GM12873 (cell line): Measurements from ENCODE around the gene DDX31.

Experiments used
- TF ChIP-seq, protein P1 (sequence below): IDR thresholded peaks from 2 replicates; pipeline ENCODE4 v1.5.1; 2012; ENCODE audit warnings: low read depth, mild to moderate bottlenecking, moderate library complexity, low read length, control low read depth; ENCODE audit not compliant: insufficient read depth; ENCODE audit errors: missing control alignments

The DDX31 gene

DNA sequence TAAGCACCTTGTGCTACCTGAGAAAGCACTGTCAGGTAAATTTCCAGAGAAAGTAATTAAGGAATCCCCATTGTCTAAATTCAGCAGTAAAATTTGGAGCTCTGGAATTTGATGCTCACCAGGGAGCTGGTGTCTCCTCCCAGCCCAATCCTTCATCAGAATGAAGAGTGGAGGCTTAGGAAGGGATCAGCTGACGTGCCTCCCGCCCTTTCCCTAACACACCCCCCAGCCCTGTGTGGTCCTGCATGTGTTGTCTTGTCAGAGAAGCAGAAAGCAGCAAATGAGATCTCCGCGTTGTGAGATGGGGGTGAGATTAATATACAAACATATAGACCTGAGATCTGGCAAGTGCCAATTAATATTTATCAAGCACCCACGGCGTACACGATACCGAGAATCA is 114.3 kb downstream of the DDX31 start:
- TF ChIP-seq, protein P1, sequence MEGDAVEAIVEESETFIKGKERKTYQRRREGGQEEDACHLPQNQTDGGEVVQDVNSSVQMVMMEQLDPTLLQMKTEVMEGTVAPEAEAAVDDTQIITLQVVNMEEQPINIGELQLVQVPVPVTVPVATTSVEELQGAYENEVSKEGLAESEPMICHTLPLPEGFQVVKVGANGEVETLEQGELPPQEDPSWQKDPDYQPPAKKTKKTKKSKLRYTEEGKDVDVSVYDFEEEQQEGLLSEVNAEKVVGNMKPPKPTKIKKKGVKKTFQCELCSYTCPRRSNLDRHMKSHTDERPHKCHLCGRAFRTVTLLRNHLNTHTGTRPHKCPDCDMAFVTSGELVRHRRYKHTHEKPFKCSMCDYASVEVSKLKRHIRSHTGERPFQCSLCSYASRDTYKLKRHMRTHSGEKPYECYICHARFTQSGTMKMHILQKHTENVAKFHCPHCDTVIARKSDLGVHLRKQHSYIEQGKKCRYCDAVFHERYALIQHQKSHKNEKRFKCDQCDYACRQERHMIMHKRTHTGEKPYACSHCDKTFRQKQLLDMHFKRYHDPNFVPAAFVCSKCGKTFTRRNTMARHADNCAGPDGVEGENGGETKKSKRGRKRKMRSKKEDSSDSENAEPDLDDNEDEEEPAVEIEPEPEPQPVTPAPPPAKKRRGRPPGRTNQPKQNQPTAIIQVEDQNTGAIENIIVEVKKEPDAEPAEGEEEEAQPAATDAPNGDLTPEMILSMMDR, result no peak

DNA sequence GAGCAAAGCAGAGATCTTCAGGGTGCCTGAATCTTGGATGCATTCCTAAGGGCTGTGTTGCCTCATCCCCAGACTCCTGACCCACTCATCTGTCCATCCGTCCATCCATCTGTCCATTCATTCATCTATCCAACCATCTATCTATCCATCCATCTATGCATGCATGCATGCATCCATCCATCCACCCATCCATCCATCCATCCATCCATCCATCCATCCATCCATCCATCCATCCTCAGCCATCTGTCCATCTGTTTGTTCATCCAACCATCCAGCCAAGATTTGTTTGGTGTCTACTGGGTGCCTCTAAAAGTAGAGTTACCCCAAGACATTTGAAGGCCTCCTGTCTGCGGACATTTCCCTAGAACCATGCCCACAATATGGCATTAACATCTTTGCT is 115.0 kb downstream of the DDX31 start:
- TF ChIP-seq, protein P1, result no peak

DNA sequence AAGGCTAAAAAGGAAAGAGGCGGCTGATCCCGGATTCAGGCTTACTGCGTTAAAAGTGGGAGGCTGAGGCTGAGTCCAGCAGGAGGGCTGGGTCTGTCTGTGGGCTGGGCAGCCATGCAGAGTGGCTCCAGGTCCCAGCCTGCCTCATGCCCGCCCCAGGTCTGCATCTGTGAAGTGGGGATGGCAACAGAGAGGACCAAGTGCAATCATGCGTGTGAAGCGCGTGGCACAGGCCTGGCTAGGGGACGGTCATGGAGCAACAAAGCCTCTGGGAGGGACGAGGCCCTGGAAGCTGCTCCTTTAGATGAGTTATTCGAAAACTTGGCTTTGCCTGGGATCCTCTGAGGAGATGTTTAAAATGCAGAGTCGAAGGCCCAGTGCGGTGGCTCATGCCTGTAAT is 117.7 kb downstream of the DDX31 start:
- TF ChIP-seq, protein P1, result no peak

DNA sequence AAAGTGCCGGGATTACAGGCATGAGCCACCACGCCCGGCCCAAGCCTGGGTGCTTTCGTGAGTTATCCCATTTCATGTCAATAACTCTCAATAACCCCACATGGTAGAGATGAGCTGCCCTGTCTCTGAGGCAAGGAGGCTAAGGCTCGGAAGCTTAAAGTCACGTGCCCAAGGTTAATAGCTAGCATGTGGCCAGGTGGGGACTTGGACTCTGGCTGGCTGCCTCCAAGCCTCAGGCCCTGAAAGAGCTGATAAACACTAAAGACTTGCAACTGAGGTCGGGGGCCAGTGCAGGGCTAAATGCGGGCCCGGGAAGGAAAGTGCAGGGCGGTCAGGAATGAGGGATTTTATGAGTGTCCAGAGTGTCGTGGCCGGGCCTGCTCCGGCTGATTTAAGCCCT is 118.2 kb downstream of the DDX31 start:
- TF ChIP-seq, protein P1, result no peak

DNA sequence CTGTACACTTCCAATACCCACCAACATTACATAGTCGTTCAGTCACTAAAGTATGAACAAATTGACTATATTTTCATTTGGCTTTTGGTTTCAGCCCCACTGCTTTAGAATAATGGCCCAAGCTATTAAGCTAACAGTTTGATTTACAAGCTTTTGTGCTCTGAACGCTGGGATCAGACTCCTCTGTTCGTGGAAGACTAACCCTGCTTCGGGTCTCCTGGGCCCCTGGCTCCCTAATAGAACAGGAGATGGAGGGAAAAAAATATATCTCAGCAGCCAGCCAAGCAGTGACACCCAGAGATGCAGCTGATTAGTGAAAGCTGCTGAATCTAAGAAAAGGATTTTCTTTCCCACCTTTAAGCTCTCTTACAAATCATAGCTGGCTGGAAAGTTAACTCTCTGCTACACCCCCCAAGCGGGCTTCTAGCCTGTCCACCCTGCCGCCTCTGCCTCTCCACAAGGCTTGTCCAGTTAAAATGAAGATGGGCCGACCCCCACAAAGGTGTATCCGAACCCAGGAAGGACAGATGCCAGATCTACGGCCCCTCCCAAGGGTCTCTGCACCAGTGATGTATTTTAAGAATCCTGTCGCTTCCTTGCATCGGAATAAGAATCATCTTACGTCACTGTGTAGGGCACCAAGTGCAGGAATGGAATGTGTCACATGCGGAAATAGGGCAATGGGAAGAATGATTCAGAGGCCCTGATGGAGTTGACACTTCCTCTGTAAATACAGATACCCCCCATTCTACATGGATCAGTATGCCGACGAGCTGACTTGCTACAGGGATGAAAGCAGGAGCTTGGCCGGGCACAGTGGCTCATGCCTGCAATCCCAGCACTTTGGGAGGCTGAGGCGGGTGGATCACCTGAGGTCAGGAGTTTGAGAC is 120.8 kb downstream of the DDX31 start:
- TF ChIP-seq, protein P1, result no peak

DNA sequence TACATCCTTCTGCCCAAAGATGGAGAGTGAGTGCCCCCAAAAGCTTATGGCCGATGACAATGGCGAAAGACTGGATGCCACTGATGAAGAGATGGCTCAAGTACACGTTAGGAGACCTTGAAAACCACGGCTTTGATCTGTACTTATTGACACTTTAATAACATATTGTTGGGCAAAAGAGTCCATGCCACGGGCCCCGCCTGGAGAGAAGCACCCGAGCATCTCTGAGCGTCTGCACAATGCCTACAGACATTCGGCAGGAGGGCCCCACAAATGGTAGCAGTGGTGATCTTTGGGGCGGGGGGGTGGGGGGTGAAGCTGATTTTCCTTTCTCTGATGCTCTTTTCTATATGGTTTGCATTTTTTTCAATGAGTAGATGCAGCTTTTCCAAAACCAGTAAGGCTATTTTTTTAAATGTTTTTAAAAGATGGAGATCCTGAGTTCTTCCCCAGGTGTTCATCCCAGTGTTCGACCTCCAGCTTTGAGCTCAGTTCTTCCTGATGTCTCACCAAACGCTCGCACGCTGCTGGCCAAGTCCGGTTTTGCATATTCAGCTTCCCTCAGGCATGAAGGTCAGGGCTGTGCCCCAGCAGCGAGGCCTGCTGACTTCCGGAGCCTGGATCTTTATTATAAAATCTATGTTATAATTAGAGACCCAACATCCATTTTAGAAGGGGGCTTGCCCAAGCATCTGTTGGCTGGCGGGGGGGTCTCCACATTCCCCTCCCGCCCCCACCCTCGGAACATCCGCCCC is 121.6 kb downstream of the DDX31 start:
- TF ChIP-seq, protein P1, result no peak

DNA sequence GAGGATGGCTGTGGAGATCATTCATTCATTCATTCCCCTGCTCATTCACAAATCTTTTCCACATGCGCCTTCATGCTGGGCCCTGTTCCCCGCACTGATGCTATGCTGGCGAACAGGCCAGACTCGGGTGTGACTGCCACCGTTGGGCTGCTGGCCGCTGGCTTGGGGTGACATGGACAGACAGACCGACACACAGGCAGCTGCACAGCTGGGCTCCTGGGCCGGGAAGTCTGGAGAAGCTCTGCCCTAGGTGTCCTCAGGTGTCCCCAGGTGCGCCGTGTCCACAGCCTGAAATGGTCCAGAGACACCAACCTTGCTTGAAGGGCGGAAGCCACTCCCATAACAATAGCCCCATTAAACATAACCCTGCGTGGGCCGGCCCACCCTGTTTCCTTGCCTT is 122.3 kb downstream of the DDX31 start:
- TF ChIP-seq, protein P1, result no peak
